ENCODE data around the gene TEX9.
"Not testable (repeated sequence)": the region's sequence is repeated elsewhere in the genome, so short reads cannot be mapped to it uniquely, and the experiment has no call there.

The TEX9 gene

GRCh38 chr15:56367156-56367555 lies 1.9 kb downstream of the TEX9 start:
- no peak for DNase-seq

GRCh38 chr15:56369234-56369633 lies 4.0 kb downstream of the TEX9 start:
- DNase-seq: no peak

- DNase-seq: no peak
These were observed 6.4 kb downstream of the TEX9 start for GRCh38 chr15:56371495-56372147.

- DNase-seq: not testable (repeated sequence)
These were observed 9.5 kb downstream of the TEX9 start for GRCh38 chr15:56374693-56375092.

GRCh38 chr15:56377822-56378221 lies 12.6 kb downstream of the TEX9 start:
- DNase-seq: not testable (repeated sequence)

GRCh38 chr15:56383010-56383409 lies 17.8 kb downstream of the TEX9 start:
- no peak for DNase-seq

GRCh38 chr15:56385908-56386307 lies 20.7 kb downstream of the TEX9 start:
- DNase-seq: no peak

GRCh38 chr15:56390739-56391267 lies 25.6 kb downstream of the TEX9 start:
- no peak for DNase-seq

- DNase-seq: no peak
These were observed 28.1 kb downstream of the TEX9 start for GRCh38 chr15:56393277-56393676.

GRCh38 chr15:56394909-56395308 lies 29.7 kb downstream of the TEX9 start:
- no peak for DNase-seq

GRCh38 chr15:56397325-56397724 lies 32.1 kb downstream of the TEX9 start:
- not testable (repeated sequence) for DNase-seq

- DNase-seq: not testable (repeated sequence)
These were observed 34.0 kb downstream of the TEX9 start for GRCh38 chr15:56399209-56399608.

GRCh38 chr15:56410721-56411120 lies 45.5 kb downstream of the TEX9 start:
- DNase-seq: no peak

GRCh38 chr15:56411122-56411749 lies 46.0 kb downstream of the TEX9 start:
- no peak for DNase-seq

- not testable (repeated sequence) for DNase-seq
These were observed 48.0 kb downstream of the TEX9 start for GRCh38 chr15:56413114-56413733.

GRCh38 chr15:56425276-56425675 lies 60.0 kb downstream of the TEX9 start:
- no peak for DNase-seq

GRCh38 chr15:56425976-56426375 lies 60.8 kb downstream of the TEX9 start:
- no peak for DNase-seq

GRCh38 chr15:56428821-56429458 lies 63.7 kb downstream of the TEX9 start:
- no peak for DNase-seq

- no peak for DNase-seq
These were observed 67.1 kb downstream of the TEX9 start for GRCh38 chr15:56432304-56432703.

GRCh38 chr15:56440214-56440770 lies 75.1 kb downstream of the TEX9 start:
- DNase-seq: no peak

- no peak for DNase-seq
These were observed 77.1 kb downstream of the TEX9 start for GRCh38 chr15:56442354-56442753.

- no peak for DNase-seq
These were observed 80.5 kb downstream of the TEX9 start for GRCh38 chr15:56445746-56446145.

GRCh38 chr15:56454836-56455235 lies 89.6 kb downstream of the TEX9 start:
- no peak for DNase-seq

Data from effector CD4-positive, alpha-beta T cell (primary cell).